Measurements from ENCODE around the gene PPP1R16B. TPM values are rescaled to one million over a fixed set of nuclear protein-coding genes. Genes with fewer than 3 reads are reported as not detected.

Gene PPP1R16B
- total and polyA plus RNA-seq, 2 of the 8 experiments (the other 6 are each of a cell fraction or from before 2014, with no cell fraction given): 2.6 to 8.9 TPM

- H2BK15ac ChIP-seq (ENCODE audit: low read length): no peak overlapping the region
- no peak overlapping the region for H3K23ac ChIP-seq (ENCODE audit: insufficient read length)
- H4K8ac ChIP-seq (ENCODE audit: extremely low read depth, insufficient read depth, low read length): no peak overlapping the region
- no peak for FAIRE-seq
- H3K27me3 ChIP-seq (replicated peaks in 1 of 4; ENCODE audit: control insufficient read depth in 3 of 4, extremely low read depth in 1 of 4, insufficient read depth in 3 of 4, low read length in 3 of 4): no peaks in the 10 kb centered on the region
- no peak overlapping the region for H2BK5ac ChIP-seq (ENCODE audit: low read depth, low read length)
- peaks cover 11 to 39% (median 30%) of the 10 kb centered on the region in 4 experiments; a peak in 7 of 8 replicates for H3K36me3 ChIP-seq (ENCODE audit: control insufficient read depth in 2 of 4, insufficient read depth in 4 of 4, low read length in 3 of 4)
- no peaks in the 10 kb centered on the region for H3K4me1 ChIP-seq (replicated peaks in 1 of 4; ENCODE audit: control insufficient read depth in 3 of 4, insufficient read depth in 4 of 4, low read length in 3 of 4)
- WGBS, 2 experiments (ENCODE audit: extremely low coverage in 1 of 2, insufficient coverage in 1 of 2, insufficient read length in 1 of 2, insufficient replicate concordance in 2 of 2, low coverage in 1 of 2, low lambda C conversion rate in 2 of 2, missing lambda C conversion rate in 1 of 2): 86% methylated on average over 8 of the region's 8 CpGs; no CpG with 5 or more reads in 1 of the 2 experiments
- no peak overlapping the region for H3K14ac ChIP-seq (ENCODE audit: insufficient read length)
- H2BK12ac ChIP-seq (ENCODE audit: low read depth, low read length): no peak overlapping the region
- no peak overlapping the region for H3K56ac ChIP-seq (replicated peaks; ENCODE audit: insufficient read length, low read depth, low read length)
- no peak for DNase-seq (ENCODE audit: low read depth in 1 of 2, low spot score in 2 of 2)
- H3K4me3 ChIP-seq (ENCODE audit: extremely low read depth in 1 of 4, insufficient read depth in 2 of 4, low read depth in 3 of 4, low read length in 4 of 4): no peak overlapping the region
- no peak overlapping the region for H2BK120ac ChIP-seq (replicated peaks; ENCODE audit: low read depth, low read length)
- no peak overlapping the region for H3K9ac ChIP-seq (replicated peaks in 1 of 4; ENCODE audit: extremely low read depth in 1 of 4, low read depth in 3 of 4, low read length in 3 of 4)
- no peaks in the 10 kb centered on the region for H3K9me3 ChIP-seq (ENCODE audit: insufficient read depth in 2 of 2, low read depth in 1 of 2, low read length in 1 of 2)
- H4K91ac ChIP-seq (replicated peaks; ENCODE audit: insufficient read length, low read length): no peak overlapping the region
- no peak overlapping the region for H2AK5ac ChIP-seq (ENCODE audit: low read depth, low read length)
- no peaks in the 10 kb centered on the region; the same call in 1 of the 2 replicates for H3K79me1 ChIP-seq (ENCODE audit: low read depth, low read length)
- no peaks in the 10 kb centered on the region for H3K79me2 ChIP-seq (ENCODE audit: control insufficient read depth in 1 of 2, insufficient read depth in 2 of 2, low read length in 2 of 2)
- H3K27ac ChIP-seq (ENCODE audit: low read depth, low read length): no peak overlapping the region
- no peak overlapping the region for H2BK20ac ChIP-seq (ENCODE audit: low read length)
- H2AFZ ChIP-seq (ENCODE audit: low read length): no peak overlapping the region
- no peak overlapping the region for H3K4ac ChIP-seq (replicated peaks; ENCODE audit: insufficient read length, low read depth, low read length)
- H3K18ac ChIP-seq (ENCODE audit: extremely low read depth, low read length): no peak overlapping the region
- peaks cover 1 to 8% of the 10 kb centered on the region in 2 experiments for H4K20me1 ChIP-seq (replicated peaks in 1 of 2; ENCODE audit: control insufficient read depth in 1 of 2, insufficient read depth in 2 of 2, low read length in 2 of 2)
- H3K4me2 ChIP-seq (ENCODE audit: insufficient read depth in 1 of 2, low read depth in 2 of 2, low read length in 2 of 2): no peak overlapping the region
- no peaks in the 10 kb centered on the region for H3K23me2 ChIP-seq (ENCODE audit: low read depth, low read length)
- ChIA-PET CTCF (ENCODE audit: partially characterized antibody) (interaction anchor here (1.7 kb wide), 1 partner anchor 12 kb away, joined by 5 read pairs; no protein-coding TSS in a partner anchor), POLR2A (ENCODE audit: partially characterized antibody) (interaction anchor here (1.3 to 1.8 kb wide), 3 partner anchors 8 to 26 kb away, joined by 3 to 10 read pairs (median 4); partner anchors contain the start of gene DHX35)
- no peak overlapping the region for H4K5ac ChIP-seq (ENCODE audit: insufficient read length, low read depth, low read length)
- no peak for TF ChIP-seq ZNF274 (IDR thresholded peaks at IDR 0.05; ENCODE audit: borderline replicate concordance, extremely low read depth, low read length)
- TF ChIP-seq, protein P1, sequence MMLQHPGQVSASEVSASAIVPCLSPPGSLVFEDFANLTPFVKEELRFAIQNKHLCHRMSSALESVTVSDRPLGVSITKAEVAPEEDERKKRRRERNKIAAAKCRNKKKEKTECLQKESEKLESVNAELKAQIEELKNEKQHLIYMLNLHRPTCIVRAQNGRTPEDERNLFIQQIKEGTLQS (IDR thresholded peaks at IDR 0.05; ENCODE audit: insufficient read depth, low read depth, low read length): no peak
- TF ChIP-seq, protein P2, sequence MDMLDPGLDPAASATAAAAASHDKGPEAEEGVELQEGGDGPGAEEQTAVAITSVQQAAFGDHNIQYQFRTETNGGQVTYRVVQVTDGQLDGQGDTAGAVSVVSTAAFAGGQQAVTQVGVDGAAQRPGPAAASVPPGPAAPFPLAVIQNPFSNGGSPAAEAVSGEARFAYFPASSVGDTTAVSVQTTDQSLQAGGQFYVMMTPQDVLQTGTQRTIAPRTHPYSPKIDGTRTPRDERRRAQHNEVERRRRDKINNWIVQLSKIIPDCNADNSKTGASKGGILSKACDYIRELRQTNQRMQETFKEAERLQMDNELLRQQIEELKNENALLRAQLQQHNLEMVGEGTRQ (IDR thresholded peaks at IDR 0.05; ENCODE audit: low read length): no peak
- no peak for TF ChIP-seq CBX8 (IDR thresholded peaks at IDR 0.05; ENCODE audit: borderline replicate concordance, low read depth, low read length)
- no peak for TF ChIP-seq RNF2 (IDR thresholded peaks at IDR 0.05; ENCODE audit: borderline replicate concordance, low read depth, low read length, missing control alignments, poor library complexity, severe bottlenecking)
- no peak for TF ChIP-seq MAFK (IDR thresholded peaks at IDR 0.05; ENCODE audit: low read depth, low read length)
- no peak for TF ChIP-seq BRCA1 (IDR thresholded peaks at IDR 0.05; ENCODE audit: low read depth, low read length)
- no peak for TF ChIP-seq YY1 (IDR thresholded peaks at IDR 0.05; ENCODE audit: low read depth, low read length)
- no peak for TF ChIP-seq HDAC6 (IDR thresholded peaks at IDR 0.05; ENCODE audit: low read depth, low read length)
- no peak for TF ChIP-seq CEBPB (IDR thresholded peaks at IDR 0.05; ENCODE audit: low read depth, low read length)
- no peak for TF ChIP-seq JUND (IDR thresholded peaks at IDR 0.05; ENCODE audit: low read length)
Observed at GRCh38 chr20:38953630-38954340, 148.3 kb downstream of the PPP1R16B start.
